Measurements from ENCODE around the gene FHOD3.

FHOD3 gene

GRCh38 chr18:36295214-36295613, 2.3 kb upstream of the FHOD3 start:
- in situ Hi-C loops (cut with MboI; ENCODE audit: low sequenced_read_pairs): loop anchor here (25.0 kb wide), 2 partner anchors 558 to 908 kb away; partner anchors contain the start of gene ZNF396

GRCh38 chr18:36295880-36296301, 1.6 kb upstream of the FHOD3 start:
- in situ Hi-C loops (cut with MboI; ENCODE audit: low sequenced_read_pairs): loop anchor here (25.0 kb wide), 2 partner anchors 559 to 909 kb away; partner anchors contain the start of gene ZNF396

GRCh38 chr18:36296650-36297416, 680 bp upstream of the FHOD3 start:
- in situ Hi-C loops (cut with MboI; ENCODE audit: low sequenced_read_pairs): loop anchor here (25.0 kb wide), 2 partner anchors 560 to 910 kb away; partner anchors contain the start of gene ZNF396

- in situ Hi-C loops (cut with MboI; ENCODE audit: low sequenced_read_pairs): loop anchor here (25.0 kb wide), 2 partner anchors 561 to 911 kb away; partner anchors contain the start of gene ZNF396
These were observed 721 bp downstream of the FHOD3 start for GRCh38 chr18:36298126-36298741.

GRCh38 chr18:36299015-36299414, 1.5 kb downstream of the FHOD3 start:
- in situ Hi-C loops (cut with MboI; ENCODE audit: low sequenced_read_pairs): loop anchor here (25.0 kb wide), 2 partner anchors 562 to 912 kb away; partner anchors contain the start of gene ZNF396

GRCh38 chr18:36300211-36300610, 2.7 kb downstream of the FHOD3 start:
- in situ Hi-C loops (cut with MboI; ENCODE audit: low sequenced_read_pairs): no loop called here

- in situ Hi-C loops (cut with MboI; ENCODE audit: low sequenced_read_pairs): no loop called here
These were observed 4.4 kb downstream of the FHOD3 start for GRCh38 chr18:36301884-36302283.

GRCh38 chr18:36302676-36303075, 5.2 kb downstream of the FHOD3 start:
- in situ Hi-C loops (cut with MboI; ENCODE audit: low sequenced_read_pairs): no loop called here

- in situ Hi-C loops (cut with MboI; ENCODE audit: low sequenced_read_pairs): no loop called here
These were observed 5.8 kb downstream of the FHOD3 start for GRCh38 chr18:36303211-36303844.

- in situ Hi-C loops (cut with MboI; ENCODE audit: low sequenced_read_pairs): no loop called here
These were observed 7.2 kb downstream of the FHOD3 start for GRCh38 chr18:36304723-36305122.

- in situ Hi-C loops (cut with MboI; ENCODE audit: low sequenced_read_pairs): no loop called here
These were observed 7.9 kb downstream of the FHOD3 start for GRCh38 chr18:36305375-36305774.

- in situ Hi-C loops (cut with MboI; ENCODE audit: low sequenced_read_pairs): no loop called here
These were observed 10.0 kb downstream of the FHOD3 start for GRCh38 chr18:36307513-36307912.

GRCh38 chr18:36308711-36309435, 11.4 kb downstream of the FHOD3 start:
- in situ Hi-C loops (cut with MboI; ENCODE audit: low sequenced_read_pairs): no loop called here

GRCh38 chr18:36309436-36310391, 12.2 kb downstream of the FHOD3 start:
- in situ Hi-C loops (cut with MboI; ENCODE audit: low sequenced_read_pairs): no loop called here

GRCh38 chr18:36311026-36311570, 13.6 kb downstream of the FHOD3 start:
- in situ Hi-C loops (cut with MboI; ENCODE audit: low sequenced_read_pairs): no loop called here

- in situ Hi-C loops (cut with MboI; ENCODE audit: low sequenced_read_pairs): no loop called here
These were observed 15.4 kb downstream of the FHOD3 start for GRCh38 chr18:36312806-36313395.

- in situ Hi-C loops (cut with MboI; ENCODE audit: low sequenced_read_pairs): no loop called here
These were observed 16.6 kb downstream of the FHOD3 start for GRCh38 chr18:36314098-36314497.

- in situ Hi-C loops (cut with MboI; ENCODE audit: low sequenced_read_pairs): no loop called here
These were observed 17.2 kb downstream of the FHOD3 start for GRCh38 chr18:36314754-36315153.

GRCh38 chr18:36315736-36316135, 18.2 kb downstream of the FHOD3 start:
- in situ Hi-C loops (cut with MboI; ENCODE audit: low sequenced_read_pairs): no loop called here

All from HL-60/S4 (cell line).